HG02938 (cell line): ENCODE measurements around the gene SLC24A3.

Experiments
- ATAC-seq: cut with Tn5 transposase; IDR thresholded peaks from one replicate; pipeline ENCODE4 v1.9.1; 2021; ENCODE audit warnings: mild to moderate bottlenecking, moderate library complexity; ENCODE audit not compliant: unreplicated experiment

The SLC24A3 gene

GRCh38 chr20:19725814-19726525 is 513.5 kb downstream of the SLC24A3 start:
- ATAC-seq, result no peak

DNA sequence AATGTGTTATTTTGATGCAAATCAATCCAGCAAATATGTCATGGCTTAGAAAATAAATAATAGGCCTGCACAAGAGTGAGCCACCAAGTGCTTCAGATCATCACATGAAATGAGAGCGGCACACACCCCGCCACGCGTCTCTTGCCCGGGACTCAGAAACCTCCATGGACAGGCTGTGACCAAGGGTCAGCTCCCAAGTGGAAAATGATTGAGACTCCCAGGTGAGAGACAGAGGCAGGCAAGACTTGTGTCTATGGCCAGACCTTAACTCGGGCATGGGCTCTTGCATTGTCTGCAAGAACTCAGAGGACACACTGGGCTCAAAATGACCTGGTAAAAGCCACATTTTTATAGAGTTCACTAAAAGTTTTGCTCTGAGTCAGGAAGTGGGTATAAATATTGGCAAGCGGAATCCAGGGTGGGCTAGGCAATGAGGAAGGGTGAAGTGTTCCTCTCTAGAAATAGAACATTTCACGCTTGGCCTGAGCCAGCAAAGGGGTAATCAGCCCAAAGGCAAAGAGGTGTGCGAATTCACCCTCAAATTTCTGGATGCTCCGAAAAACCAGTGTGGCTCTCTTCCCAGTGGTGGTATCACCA is 514.9 kb downstream of the SLC24A3 start:
- ATAC-seq, result no peak

GRCh38 chr20:19729672-19730071 is 517.2 kb downstream of the SLC24A3 start:
- no peak for ATAC-seq

DNA sequence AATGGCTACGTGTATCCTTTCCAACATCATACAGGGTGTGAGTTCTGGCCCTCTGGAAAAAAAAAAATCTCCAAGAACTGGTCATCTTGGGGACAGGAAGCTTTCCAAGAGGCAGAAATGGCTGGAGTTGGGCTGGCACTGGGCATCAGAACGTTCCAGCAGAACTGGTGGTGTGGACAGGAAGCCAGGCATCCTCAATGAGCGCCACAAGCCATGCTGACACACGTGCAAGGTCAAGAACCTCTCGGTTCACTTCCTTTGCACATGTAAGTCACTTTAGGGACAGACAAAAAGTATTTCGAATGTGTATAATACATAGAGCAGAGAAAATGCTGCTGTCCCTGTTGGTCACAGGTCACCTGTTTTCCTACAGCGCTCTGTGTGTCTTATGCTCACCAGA is 518.3 kb downstream of the SLC24A3 start:
- ATAC-seq, result no peak

DNA sequence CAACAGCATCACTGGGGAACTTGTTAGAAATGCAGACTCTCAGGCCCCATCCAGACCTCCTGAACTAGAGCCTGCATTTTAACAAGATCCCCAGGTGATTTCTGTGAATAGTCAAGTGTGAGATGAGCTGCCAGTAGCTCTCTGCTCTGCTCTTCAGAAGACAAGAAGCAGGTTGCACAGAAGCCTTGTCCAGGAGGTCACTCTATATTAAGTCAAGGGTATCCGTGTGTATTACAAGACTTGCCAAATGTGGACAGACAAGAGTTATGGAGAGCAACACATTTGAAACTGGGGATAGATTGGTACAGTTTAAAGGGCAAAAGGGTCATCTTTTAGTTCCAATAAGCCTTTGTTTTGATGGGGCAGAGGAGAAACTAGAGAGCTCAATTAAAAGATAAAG is 522.4 kb downstream of the SLC24A3 start:
- no peak for ATAC-seq

- ATAC-seq, result no peak
Measured at GRCh38 chr20:19735446-19735845, 523.0 kb downstream of the SLC24A3 start.

- ATAC-seq, result no peak
Measured at GRCh38 chr20:19737025-19737424, 524.6 kb downstream of the SLC24A3 start.

- ATAC-seq, result no peak
Measured at GRCh38 chr20:19738951-19739350, 526.5 kb downstream of the SLC24A3 start.

DNA sequence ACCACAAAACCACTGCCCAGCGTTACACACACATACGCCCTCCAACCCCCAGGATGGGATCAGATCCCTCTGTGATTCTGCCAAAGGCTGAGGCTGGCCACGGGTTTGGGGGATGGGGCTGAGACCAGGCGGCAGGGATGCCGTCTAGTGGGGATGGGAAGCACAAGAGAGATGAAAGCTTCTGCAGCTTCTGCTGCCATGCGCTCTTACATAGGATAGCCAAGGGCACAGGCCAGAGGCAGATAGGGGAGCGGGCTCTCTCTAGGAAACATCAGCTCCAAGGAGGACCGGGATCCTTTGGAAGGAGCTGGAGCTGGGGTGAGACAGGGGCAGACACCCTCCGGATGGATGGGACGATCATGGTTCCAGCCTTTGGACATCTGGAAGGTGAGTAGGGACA is 526.9 kb downstream of the SLC24A3 start:
- ATAC-seq, result no peak

GRCh38 chr20:19740512-19740911 is 528.1 kb downstream of the SLC24A3 start:
- ATAC-seq, result no peak

- ATAC-seq, result no peak
Measured at GRCh38 chr20:19741924-19742323, 529.5 kb downstream of the SLC24A3 start.

GRCh38 chr20:19742974-19743639 is 530.7 kb downstream of the SLC24A3 start:
- ATAC-seq, result no peak

- ATAC-seq, result no peak
Measured at GRCh38 chr20:19743640-19743995, 531.2 kb downstream of the SLC24A3 start.

DNA sequence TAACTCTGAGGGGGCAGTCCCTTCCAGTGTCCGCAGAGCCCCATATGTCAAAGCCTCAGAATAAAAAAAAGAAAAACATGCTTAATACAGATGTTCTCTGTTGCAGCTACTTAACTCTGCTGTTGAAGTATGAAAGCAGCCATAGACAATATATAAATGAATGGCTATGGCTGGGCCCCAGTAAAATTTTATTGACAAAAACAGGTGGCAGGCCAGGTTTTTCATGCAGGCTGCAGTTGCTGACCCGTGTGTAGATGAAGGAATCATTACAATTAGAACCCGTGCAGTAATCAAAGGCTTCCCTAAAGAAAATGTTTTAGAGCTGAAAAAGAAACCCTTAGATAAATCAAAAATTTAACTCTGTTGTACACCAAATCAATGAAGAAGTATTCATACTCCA is 532.7 kb downstream of the SLC24A3 start:
- ATAC-seq, result no peak

DNA sequence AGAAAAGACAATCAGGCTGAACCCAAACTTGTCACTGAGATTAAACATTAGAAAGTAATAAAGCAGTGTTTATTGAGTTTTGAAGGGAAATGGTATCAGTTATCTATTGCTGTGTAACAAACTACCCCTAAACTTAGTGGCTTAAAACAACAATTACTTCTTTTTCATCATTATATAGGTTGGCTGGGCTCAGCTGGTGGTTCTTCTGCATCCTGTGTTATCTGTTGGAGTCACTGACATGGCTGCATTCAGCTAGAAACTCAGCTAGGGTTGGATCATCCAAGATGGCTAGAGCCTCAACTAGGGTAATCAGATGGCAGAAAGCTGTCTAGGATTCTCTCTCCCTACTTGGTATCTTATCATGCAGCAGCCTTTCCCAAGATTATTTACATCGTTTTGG is 533.1 kb downstream of the SLC24A3 start:
- ATAC-seq, result no peak

DNA sequence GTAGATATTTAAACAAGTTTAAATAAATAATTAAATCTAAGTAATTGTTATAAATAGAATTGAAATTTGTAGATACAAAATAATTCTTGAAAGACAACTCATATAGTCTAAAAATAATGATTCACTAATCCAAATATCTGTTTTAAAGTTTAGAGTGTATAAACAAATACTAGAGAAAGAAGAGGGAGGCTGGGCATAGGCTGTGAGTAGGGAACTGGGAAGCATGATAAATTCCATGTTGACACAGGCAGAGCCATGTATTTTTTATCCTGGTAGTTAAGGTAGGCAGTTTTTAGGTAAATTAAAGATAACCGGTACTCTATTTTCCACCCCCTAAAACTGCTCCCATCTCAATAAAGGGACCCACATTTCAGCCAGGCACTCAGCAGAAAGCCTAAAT is 534.0 kb downstream of the SLC24A3 start:
- ATAC-seq, result no peak

GRCh38 chr20:19747903-19748302 is 535.5 kb downstream of the SLC24A3 start:
- ATAC-seq, result no peak

DNA sequence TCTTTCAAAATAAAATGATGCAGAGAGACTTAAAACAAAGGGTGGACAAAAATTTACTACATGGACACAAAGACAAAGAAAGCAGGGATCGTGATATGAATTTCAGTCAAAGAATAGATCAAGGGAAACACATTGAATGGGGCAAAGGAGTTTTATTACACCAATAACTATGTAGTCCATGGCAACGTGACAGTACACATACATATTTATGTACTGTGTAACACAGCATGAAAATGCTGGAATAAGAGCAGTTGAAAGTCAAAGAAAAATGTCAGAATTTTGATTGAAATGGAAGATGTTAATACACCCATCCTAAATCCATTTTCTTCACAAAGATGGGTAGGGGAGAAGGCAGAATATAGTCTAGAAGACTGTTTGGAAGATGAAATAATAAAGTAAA is 536.2 kb downstream of the SLC24A3 start:
- ATAC-seq, result no peak

DNA sequence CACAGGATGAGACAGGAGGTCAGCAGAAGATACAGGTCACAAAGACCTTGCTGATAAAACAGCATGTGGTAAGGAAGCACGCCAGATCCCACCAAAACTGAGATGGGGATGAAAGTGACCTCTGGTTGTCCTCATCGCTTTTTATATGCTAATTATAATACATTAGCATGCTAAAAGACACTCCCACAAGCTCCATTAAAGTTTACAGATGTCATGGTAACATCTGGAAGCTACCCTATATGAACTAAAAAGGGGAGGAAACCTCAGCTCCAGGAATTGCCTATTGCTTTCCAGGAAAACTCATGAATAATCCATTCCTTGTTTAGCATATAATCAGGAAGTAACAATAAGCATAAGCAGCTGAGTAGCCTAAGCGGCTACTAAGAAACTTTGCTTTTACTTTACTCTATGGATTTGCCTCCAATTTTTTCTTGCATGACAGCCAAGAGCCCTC is 537.2 kb downstream of the SLC24A3 start:
- ATAC-seq, result no peak

- no peak for ATAC-seq
Measured at GRCh38 chr20:19750101-19750606, 537.7 kb downstream of the SLC24A3 start.

GRCh38 chr20:19750907-19751636 is 538.6 kb downstream of the SLC24A3 start:
- ATAC-seq, result no peak
